DOHH2 (cell line): ENCODE data around the gene SIRT5.

Source experiments
- H3F3A ChIP-seq: fragments of 200-600 bp; sonication (generic), shearing (Covaris generic); 2 replicates; pipeline ENCODE4 v1.6.0; 2016; ENCODE audit warnings: antibody characterized with exemption, mild to moderate bottlenecking; ENCODE audit not compliant: control insufficient read depth, insufficient read depth
- H3K27ac ChIP-seq: fragments of 200-600 bp; sonication (generic); 2 replicates; pipeline ENCODE4 v1.5.1; 2014; ENCODE audit warnings: low read depth, mild to moderate bottlenecking, low read length, moderate library complexity
- H3K27me3 ChIP-seq: fragments of 200-600 bp; sonication (generic); 2 replicates; pipeline ENCODE4 v1.6.1; 2014; ENCODE audit warnings: mild to moderate bottlenecking, low read length, mixed read lengths; ENCODE audit not compliant: control insufficient read depth
- H3K36me3 ChIP-seq: fragments of 200-600 bp; sonication (generic); 2 replicates; pipeline ENCODE4 v1.6.1; 2014; ENCODE audit warnings: mild to moderate bottlenecking, low read length, moderate library complexity, mixed read lengths; ENCODE audit not compliant: control insufficient read depth
- H3K4me1 ChIP-seq: fragments of 200-600 bp; sonication (generic); 2 replicates; pipeline ENCODE4 v1.6.1; 2014; ENCODE audit warnings: mild to moderate bottlenecking, low read length, mixed read lengths; ENCODE audit not compliant: control insufficient read depth
- H3K4me2 ChIP-seq: fragments of 200-600 bp; sonication (generic); 2 replicates; pipeline ENCODE4 v1.6.0; 2014; ENCODE audit warnings: mild to moderate bottlenecking, low read length, moderate library complexity
- H3K4me3 ChIP-seq: fragments of 200-600 bp; sonication (generic); 2 replicates; pipeline ENCODE4 v1.5.1; 2014; ENCODE audit warnings: mild to moderate bottlenecking, low read length, mixed read lengths
- H3K79me2 ChIP-seq: fragments of 200-600 bp; sonication (generic); 2 replicates; pipeline ENCODE4 v1.6.1; 2014; ENCODE audit warnings: mild to moderate bottlenecking, low read length, mixed read lengths; ENCODE audit not compliant: control insufficient read depth
- H3K9me2 ChIP-seq: fragments of 200-600 bp; sonication (generic); replicated peaks from 2 replicates; pipeline ENCODE4 v1.6.1; 2014; ENCODE audit warnings: mild to moderate bottlenecking, low read length, mixed read lengths; ENCODE audit not compliant: control insufficient read depth
- H3K9me3 ChIP-seq: fragments of 200-600 bp; sonication (generic); 2 replicates; pipeline ENCODE4 v1.6.1; 2014; ENCODE audit warnings: antibody characterized with exemption, low read length, mixed read lengths; ENCODE audit not compliant: control insufficient read depth, insufficient read depth
- H4K20me1 ChIP-seq: fragments of 200-600 bp; sonication (generic); 2 replicates; pipeline ENCODE4 v1.6.0; 2014; ENCODE audit warnings: low read depth, mild to moderate bottlenecking, antibody characterized with exemption, low read length, moderate library complexity; ENCODE audit not compliant: control insufficient read depth, insufficient read depth
- CTCF ChIP-seq: fragments of 200-600 bp; sonication (generic); IDR thresholded peaks from one replicate; pipeline ENCODE4 v1.5.1; 2014; ENCODE audit warnings: antibody characterized with exemption, mild to moderate bottlenecking, low read depth, low read length; ENCODE audit not compliant: poor library complexity, severe bottlenecking
- EZH2phosphoT487 ChIP-seq: fragments of 200-600 bp; sonication (generic); IDR thresholded peaks from 2 replicates; pipeline ENCODE4 v1.6.1; 2017; ENCODE audit warnings: borderline replicate concordance, mild to moderate bottlenecking, antibody characterized with exemption, low read length, moderate library complexity, mixed read lengths

Gene SIRT5

DNA sequence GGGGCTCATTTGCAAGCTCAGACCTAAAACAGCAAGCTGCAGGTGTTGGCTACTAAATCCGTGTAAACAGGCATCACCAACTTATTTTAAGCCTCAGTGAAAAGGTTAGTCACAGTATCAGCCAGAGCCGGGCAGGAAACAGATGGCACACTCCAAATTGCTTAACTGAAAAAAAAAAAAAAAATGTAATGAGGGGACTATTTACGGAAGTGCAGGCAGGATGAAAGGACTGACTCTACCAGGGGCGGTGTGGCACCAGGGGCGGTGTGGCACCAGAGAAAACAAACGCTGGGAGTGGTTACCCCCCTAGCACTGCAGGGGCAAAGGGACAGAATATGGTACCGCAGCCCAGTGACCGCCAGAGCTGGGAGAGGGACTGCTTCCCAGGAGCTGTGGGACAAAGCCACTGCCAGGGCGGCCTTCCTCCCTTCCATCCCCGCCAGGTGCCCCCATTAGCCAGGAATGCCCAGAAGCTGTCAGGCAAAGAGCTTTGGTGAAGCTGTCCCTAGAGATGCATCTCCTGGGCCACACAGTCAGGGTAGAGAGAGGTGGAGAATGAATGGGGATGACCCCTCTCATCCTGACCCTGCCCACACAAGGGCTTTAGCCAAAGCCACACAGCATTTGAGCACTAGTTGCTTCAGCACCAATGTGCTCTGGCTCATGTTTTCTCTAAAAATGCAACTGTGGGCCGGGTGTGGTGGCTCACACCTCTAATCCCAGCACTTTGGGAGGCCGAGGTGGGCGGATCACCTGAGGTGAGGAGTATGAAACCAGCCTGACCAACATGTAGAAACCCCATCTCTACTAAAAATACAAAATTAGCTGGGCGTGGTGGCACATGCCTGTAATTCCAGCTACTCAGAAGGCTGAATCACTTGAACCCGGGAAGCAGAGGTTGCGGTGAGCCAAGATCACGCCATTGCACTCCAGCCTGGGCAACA, 47.4 kb upstream of the SIRT5 start:
- peak overlapping the region; percentile 87 for H3K27ac ChIP-seq
- H3K79me2 ChIP-seq: no peaks in the 10 kb centered on the region
- no peaks in the 10 kb centered on the region for H3K36me3 ChIP-seq
- peak overlapping the region; percentile 61 for H3K4me3 ChIP-seq
- peaks cover 58% of the 10 kb centered on the region for H3K4me1 ChIP-seq
- H4K20me1 ChIP-seq: no peaks in the 10 kb centered on the region
- H3K4me2 ChIP-seq: peak overlapping the region; percentile 70
- H3K9me2 ChIP-seq: no peaks in the 10 kb centered on the region
- H3K27me3 ChIP-seq: no peaks in the 10 kb centered on the region
- H3K9me3 ChIP-seq: no peaks in the 10 kb centered on the region
- peaks cover 19% of the 10 kb centered on the region for H3F3A ChIP-seq
- TF ChIP-seq EZH2phosphoT487 (no peak), CTCF (peak; percentile 32)

DNA sequence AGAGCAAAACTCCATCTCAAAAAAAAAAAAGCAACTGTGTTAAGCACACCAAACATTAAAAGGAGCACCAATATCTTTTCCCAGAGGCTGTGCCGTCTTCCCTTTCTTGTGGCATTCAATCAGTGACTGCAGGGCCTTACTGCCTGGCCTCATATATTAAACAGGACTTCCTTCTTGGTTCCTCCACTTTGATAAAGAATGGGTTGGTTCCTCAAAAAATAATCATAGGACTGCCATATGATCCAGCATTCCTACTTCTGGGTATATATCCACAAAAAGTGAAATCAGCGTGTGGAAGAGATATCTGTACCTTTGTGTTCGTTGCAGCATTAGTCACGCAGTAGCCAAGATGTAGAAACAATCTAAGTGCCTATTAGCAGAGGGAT, 46.7 kb upstream of the SIRT5 start:
- H3F3A ChIP-seq: peaks cover 19% of the 10 kb centered on the region
- H3K9me3 ChIP-seq: no peaks in the 10 kb centered on the region
- peaks cover 58% of the 10 kb centered on the region for H3K4me1 ChIP-seq
- no peaks in the 10 kb centered on the region for H4K20me1 ChIP-seq
- H3K27me3 ChIP-seq: no peaks in the 10 kb centered on the region
- no peaks in the 10 kb centered on the region for H3K79me2 ChIP-seq
- no peaks in the 10 kb centered on the region for H3K9me2 ChIP-seq
- H3K4me2 ChIP-seq: peak overlapping the region; percentile 70
- no peak overlapping the region for H3K4me3 ChIP-seq
- no peaks in the 10 kb centered on the region for H3K36me3 ChIP-seq
- peak overlapping the region; percentile 87 for H3K27ac ChIP-seq
- TF ChIP-seq EZH2phosphoT487 (no peak), CTCF (no peak)

DNA sequence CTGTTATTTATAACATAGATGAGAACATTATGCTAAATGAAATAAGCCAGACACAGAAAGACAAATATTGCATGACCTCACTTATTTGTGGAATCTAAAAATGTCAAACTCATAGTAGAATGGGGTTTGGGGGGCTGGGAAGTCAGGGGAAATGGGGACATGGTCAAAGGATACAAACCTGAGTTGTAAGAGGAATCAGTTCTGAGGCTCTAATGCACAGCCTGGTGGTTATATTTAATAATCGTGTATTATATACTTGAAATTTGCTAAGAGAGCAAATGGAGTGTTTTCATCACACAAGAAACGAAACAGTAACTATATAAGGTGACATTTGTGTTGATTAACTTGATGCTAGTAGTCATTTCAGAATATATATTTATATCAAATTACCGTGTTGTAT, 46.2 kb upstream of the SIRT5 start:
- H3K4me3 ChIP-seq: no peak overlapping the region
- TF ChIP-seq CTCF: no peak
- TF ChIP-seq EZH2phosphoT487: no peak
- H3K4me1 ChIP-seq: peaks cover 58% of the 10 kb centered on the region
- no peaks in the 10 kb centered on the region for H3K9me3 ChIP-seq
- peak overlapping the region; percentile 87 for H3K27ac ChIP-seq
- H3K4me2 ChIP-seq: no peak overlapping the region
- H3K27me3 ChIP-seq: no peaks in the 10 kb centered on the region
- no peaks in the 10 kb centered on the region for H4K20me1 ChIP-seq
- H3K79me2 ChIP-seq: no peaks in the 10 kb centered on the region
- no peaks in the 10 kb centered on the region for H3K36me3 ChIP-seq
- H3K9me2 ChIP-seq: no peaks in the 10 kb centered on the region
- H3F3A ChIP-seq: peaks cover 19% of the 10 kb centered on the region
